EH (cell line): ENCODE measurements around the gene DMRT1.
A peak's percentile ranks its signal among the peaks of the same experiment; 100 is the strongest.
"Not testable (repeated sequence)": the region's sequence is repeated elsewhere in the genome, so short reads cannot be mapped to it uniquely, and the experiment has no call there.

ENCODE experiments used
- DNase-seq: peaks from one replicate; pipeline ENCODE4 v3.0.0-alpha.2; 2015; ENCODE audit warnings: low read depth

The DMRT1 gene

DNA sequence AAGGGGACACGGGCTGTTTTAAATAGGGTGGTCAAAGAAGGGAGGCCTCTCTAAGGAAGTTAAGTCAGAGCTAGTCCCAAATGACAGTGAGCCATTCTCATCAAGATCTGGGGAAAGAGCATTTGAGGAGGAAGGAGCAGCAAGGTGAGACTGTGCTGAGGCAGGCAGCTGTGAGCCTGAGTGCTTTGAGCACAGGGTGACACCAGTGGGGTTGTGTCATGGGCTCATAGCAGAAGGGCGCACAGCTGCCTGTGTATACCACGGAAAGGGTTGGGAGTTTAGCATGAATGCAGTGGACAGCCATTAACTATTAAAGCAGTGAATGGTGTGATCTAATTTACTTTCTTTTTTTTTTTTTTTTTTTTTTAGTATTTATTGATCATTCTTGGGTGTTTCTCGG lies 19.2 kb downstream of the DMRT1 start:
- DNase-seq = no peak

DNA sequence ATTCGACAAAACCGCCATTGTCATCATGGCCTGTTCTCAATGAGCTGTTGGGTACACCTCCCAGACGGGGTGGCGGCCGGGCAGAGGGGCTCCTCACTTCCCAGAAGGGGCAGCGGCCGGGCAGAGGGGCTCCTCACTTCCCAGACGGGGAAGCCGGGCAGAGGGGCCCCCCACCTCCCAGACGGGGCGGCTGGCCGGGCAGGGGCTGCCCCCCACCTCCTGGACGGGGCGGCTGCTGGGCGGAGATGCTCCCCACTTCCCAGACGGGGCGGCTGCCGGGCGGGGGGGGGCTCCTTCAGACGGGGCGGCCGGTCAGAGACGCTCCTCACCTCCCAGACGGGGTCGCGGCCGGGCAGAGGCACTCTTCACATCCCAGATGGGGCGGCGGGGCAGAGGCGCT lies 20.0 kb downstream of the DMRT1 start:
- DNase-seq = not testable (repeated sequence)

GRCh38 chr9:875119-875962 lies 33.8 kb downstream of the DMRT1 start:
- DNase-seq = no peak

GRCh38 chr9:876425-876824 lies 34.9 kb downstream of the DMRT1 start:
- no peak for DNase-seq

- no peak for DNase-seq
Measured at GRCh38 chr9:878239-878638, 36.7 kb downstream of the DMRT1 start.

GRCh38 chr9:880725-881124 lies 39.2 kb downstream of the DMRT1 start:
- DNase-seq = no peak

DNA sequence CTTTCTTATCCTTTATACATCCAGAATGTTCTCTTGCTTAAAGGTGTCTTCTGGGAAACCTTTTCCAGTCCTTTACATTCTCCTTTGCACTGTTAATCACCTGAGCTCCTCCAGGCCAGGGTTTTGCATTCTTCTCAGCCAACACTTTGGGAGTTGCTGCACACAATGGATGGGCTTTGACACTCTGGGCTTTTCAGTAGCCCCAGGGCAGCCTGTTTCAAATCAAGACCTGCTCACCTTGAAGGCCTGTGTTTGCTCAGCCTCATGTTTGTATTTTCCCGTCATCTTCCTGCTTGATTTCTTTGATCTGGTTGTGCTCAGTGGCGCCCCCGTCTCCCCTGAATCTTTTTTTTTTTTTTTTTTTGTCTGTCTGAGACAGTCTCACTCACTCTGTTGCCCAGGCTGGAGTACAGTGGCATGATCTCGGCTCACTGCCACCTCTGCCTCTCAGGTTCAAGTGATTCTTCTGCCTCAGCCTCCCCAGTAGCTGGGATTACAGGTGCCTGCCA lies 41.0 kb downstream of the DMRT1 start:
- no peak for DNase-seq

DNA sequence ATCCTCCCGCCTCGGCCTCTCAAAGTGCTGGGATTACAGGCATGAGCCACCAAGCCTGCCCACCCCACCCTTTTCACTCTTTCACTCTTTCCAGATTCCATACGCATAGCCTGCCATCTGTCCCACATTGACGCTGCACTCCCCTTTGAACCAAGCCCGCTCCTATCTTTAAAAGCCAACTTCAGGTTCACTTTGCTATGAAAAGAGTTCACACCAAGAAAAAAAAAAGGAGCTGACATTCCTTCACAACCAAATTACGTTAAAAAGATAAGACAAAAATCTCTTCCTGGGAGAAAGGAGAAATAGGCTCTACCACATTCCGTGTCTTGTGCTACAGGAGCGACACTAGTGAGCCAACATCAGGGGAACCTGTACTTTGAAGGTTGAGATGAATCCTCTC lies 41.5 kb downstream of the DMRT1 start:
- DNase-seq = no peak

GRCh38 chr9:886886-887285 lies 45.4 kb downstream of the DMRT1 start:
- no peak for DNase-seq

- DNase-seq = no peak
Measured at GRCh38 chr9:892123-892522, 50.6 kb downstream of the DMRT1 start.

GRCh38 chr9:893115-893514 lies 51.6 kb downstream of the DMRT1 start:
- no peak for DNase-seq

DNA sequence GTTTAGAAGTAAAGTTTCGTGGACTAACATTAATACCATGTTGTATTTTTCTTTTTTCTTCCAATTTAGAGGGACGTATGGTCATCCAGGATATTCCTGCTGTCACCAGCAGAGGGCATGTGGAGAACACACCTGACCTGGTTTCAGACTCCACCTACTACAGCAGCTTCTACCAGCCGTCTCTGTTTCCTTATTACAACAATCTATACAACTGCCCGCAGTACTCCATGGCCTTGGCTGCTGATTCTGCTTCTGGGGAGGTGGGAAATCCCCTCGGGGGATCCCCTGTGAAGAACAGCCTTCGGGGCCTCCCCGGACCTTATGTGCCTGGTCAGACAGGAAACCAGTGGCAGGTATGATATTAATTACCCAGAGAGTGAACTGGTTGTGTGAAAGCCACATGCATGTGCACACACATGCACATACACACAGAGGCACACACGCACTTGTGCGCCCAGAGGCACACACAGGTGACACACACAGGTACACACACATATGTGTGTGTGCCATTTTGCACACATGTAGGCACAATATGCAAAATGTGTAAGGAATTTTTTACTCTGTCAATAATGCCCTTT lies 52.4 kb downstream of the DMRT1 start:
- DNase-seq = peak; percentile 54

- no peak for DNase-seq
Measured at GRCh38 chr9:899440-900184, 58.1 kb downstream of the DMRT1 start.

GRCh38 chr9:903886-904285 lies 62.4 kb downstream of the DMRT1 start:
- no peak for DNase-seq

GRCh38 chr9:905906-906305 lies 64.4 kb downstream of the DMRT1 start:
- no peak for DNase-seq

- no peak for DNase-seq
Measured at GRCh38 chr9:908536-909205, 67.2 kb downstream of the DMRT1 start.

GRCh38 chr9:911005-911404 lies 69.5 kb downstream of the DMRT1 start:
- DNase-seq = no peak

DNA sequence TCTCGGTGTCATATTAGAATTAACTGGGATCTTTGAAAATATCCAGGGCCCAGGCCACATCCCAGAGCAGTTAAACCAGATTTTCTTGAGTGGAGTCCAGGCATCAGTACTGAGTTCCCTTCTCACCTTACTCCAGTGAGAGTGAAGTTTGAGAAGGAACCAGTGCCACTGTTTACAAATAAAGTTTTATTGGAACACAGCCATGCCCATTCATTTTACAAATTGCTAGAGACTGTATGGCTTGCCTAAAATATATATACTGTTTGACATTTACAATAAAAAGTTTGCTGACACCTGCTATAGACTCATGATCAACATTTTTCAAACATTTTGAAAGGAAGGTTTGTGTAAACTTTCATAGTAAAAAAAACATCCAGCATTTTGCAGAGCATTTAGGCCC lies 71.3 kb downstream of the DMRT1 start:
- no peak for DNase-seq

DNA sequence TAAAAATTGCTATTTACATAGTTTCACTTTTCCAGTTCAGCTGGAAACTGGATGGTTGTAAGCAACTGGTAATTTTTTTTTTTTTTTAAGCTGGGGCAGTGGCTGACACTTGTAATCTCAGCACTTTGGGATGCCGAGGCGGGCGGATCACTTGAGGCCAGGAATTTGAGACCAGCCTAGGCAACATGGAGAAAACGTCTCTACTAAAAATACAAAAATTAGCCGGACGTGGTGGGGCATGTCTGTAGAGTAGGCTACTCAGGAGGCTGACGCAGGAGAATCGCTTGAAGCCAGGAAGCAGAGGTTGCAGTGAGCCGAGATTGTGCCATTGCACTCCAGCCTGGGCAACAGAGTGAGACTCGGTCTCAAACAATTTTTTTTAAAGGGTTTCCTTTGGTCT lies 72.0 kb downstream of the DMRT1 start:
- DNase-seq = not testable (repeated sequence)

DNA sequence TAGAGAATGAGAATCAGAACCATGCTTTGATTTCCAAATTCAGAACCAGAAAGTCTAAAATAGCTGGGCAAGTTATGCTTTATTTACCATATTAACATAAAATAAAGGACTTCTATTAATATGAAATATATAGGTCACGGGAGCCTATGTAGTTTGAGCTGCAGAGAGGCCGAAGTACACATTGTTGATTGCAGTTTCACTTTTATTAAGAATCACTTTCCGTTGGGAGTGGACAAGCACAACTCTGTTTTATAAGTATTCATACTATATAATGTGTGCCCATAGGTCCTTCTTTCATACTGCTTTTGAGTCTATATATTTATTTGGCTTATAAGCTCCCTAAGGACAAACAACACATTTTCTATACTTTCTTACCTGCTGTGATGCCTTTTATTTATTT lies 76.2 kb downstream of the DMRT1 start:
- DNase-seq = no peak

GRCh38 chr9:920927-921326 lies 79.4 kb downstream of the DMRT1 start:
- no peak for DNase-seq

GRCh38 chr9:922171-922570 lies 80.7 kb downstream of the DMRT1 start:
- no peak for DNase-seq
